Transverse colon (tissue), 4 donors: Measurements from ENCODE around the gene NPW. TPM values are rescaled to one million over a fixed set of nuclear protein-coding genes. Genes with fewer than 3 reads are reported as not detected.

ENCODE experiments used
- DNase-seq: peaks from one replicate; pipeline ENCODE4 v3.0.0-alpha.2; 2019
- H3K27ac ChIP-seq, 4 donors: fragments of 200-600 bp; sonication (generic); 2 replicates each; pipeline ENCODE4 v1.5.1; 2016 to 2018; ENCODE audit warnings: inconsistent platforms in 4 of 4
- H3K27me3 ChIP-seq: fragments of 200-600 bp; sonication (generic); 2 replicates; pipeline ENCODE4 v1.5.1; 2017; ENCODE audit warnings: inconsistent platforms
- H3K36me3 ChIP-seq, 4 donors: fragments of 200-600 bp; sonication (generic); 2 replicates each; pipeline ENCODE4 v1.5.1; 2017 to 2019; ENCODE audit warnings: inconsistent platforms in 4 of 4
- H3K4me1 ChIP-seq, 4 donors: fragments of 200-600 bp; sonication (generic); 2 replicates each; pipeline ENCODE4 v1.5.1; 2017 to 2020; ENCODE audit warnings: inconsistent platforms in 4 of 4
- H3K4me3 ChIP-seq, 4 donors: fragments of 200-600 bp; sonication (generic); 1 replicate in 1 of 4; 2 replicates in 3 of 4; pipeline versions ENCODE4 v1.5.1 to v1.6.1; 2017 to 2019; ENCODE audit warnings: inconsistent platforms in 4 of 4
- H3K9me3 ChIP-seq, 2 donors: fragments of 200-600 bp; sonication (generic); 2 replicates each; pipeline ENCODE4 v1.5.1; 2017 to 2019; ENCODE audit warnings: inconsistent platforms in 2 of 2
- CTCF ChIP-seq, 5 experiments: fragments of 200-600 bp in 3 of 5; fragments of 450-650 bp in 2 of 5; sonication (generic) in 3 of 5; IDR thresholded peaks; 1 replicate in 2 of 5; 2 replicates in 3 of 5; pipeline ENCODE4 v1.5.1; 2016 to 2017; ENCODE audit warnings: antibody characterized with exemption in 5 of 5, inconsistent platforms in 3 of 5, mild to moderate bottlenecking in 2 of 5, moderate library complexity in 1 of 5
- EP300 ChIP-seq: sonication (generic); formaldehyde crosslinking; IDR thresholded peaks from one replicate; pipeline ENCODE4 v1.6.1; 2017; ENCODE audit warnings: antibody characterized with exemption, low read depth
- POLR2A ChIP-seq: fragments of 450-650 bp; IDR thresholded peaks from one replicate; pipeline ENCODE4 v1.6.1; 2016; ENCODE audit warnings: antibody characterized with exemption, mild to moderate bottlenecking, moderate library complexity
- POLR2AphosphoS5 ChIP-seq, 3 donors: sonication (generic); formaldehyde crosslinking; IDR thresholded peaks; one replicate each; pipeline ENCODE4 v1.6.1; 2016; ENCODE audit warnings: antibody characterized with exemption in 3 of 3
- WGBS, 2 donors: methylation state at CpG; one replicate each; pipeline ENCODE4 v1.1.5; 2018; ENCODE audit warnings: low coverage in 1 of 2; 5-methylcytosine and 5-hydroxymethylcytosine counted together
- in situ Hi-C, 4 donors: fragments of 200-750 bp; cut with MboI; loops; one replicate each; pipeline versions ENCODE4 v1.15.0 to v1.15.1; 2017; ENCODE audit warnings: low sequenced_read_pairs in 3 of 4, low pct_ligation_motif_present in 1 of 4, low pct_unique_long_range_greater_than_20kb in 1 of 4
- intact Hi-C: fragments of 100-400 bp; cut with DNase I; formaldehyde crosslinking; loops from one replicate; pipeline ENCODE4 v1.15.1; 2023; ENCODE audit warnings: low total_unique reads
- total RNA-seq, 4 donors: library from RNA; depleted of rRNA; stranded (reverse); fragments of >200 nt; gene quantifications; one replicate each; pipeline ENCODE4 v1.1.0, GENCODE V29; 2016

NPW gene
- total RNA-seq, 4 donors from 2014 or later, result 0.41 TPM; not detected in 3

DNA sequence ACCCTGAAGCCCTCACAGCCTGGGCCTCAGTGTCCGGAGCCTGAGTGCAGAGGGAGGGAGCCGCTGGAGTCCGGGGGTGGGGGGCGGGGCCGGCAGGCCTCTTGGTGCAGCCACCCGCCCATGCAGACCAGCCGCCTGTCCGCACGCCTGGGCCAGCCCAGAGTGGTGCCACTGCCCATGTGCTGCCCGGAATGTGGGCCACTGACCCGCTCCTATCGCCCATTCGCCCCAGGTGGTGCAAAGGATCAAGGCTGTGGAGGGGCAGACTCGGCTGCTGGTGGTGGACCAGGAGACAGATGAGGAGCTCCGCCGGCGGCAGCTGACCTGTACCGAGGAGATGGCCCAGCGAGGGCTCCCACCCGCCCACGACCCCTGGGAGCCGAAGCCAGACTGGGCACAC lies 9.8 kb downstream of the NPW start:
- peaks cover 0 to 40% (median 28%) of the 10 kb centered on the region in 4 donors for H3K4me1 ChIP-seq
- no peak for DNase-seq
- H3K27me3 ChIP-seq, result no peaks in the 10 kb centered on the region
- intact Hi-C loops (loop anchor here (5.0 kb wide), 1 partner anchor 123 kb away; no protein-coding TSS in a partner anchor), in situ Hi-C loops (loop anchor here in 2 of 4 donors (10.0 kb wide), 1 partner anchor 115 kb away; the partner anchor contains the start of gene RAB26 (in 2 of the 2))
- H3K4me3 ChIP-seq, result no peak overlapping the region
- 70% methylated on average over 20 of the region's 22 CpGs; no CpG with 5 or more reads in 1 of the 2 donors for WGBS, 2 donors
- no peak for TF ChIP-seq EP300
- TF ChIP-seq CTCF (IDR thresholded peaks at IDR 0.05), result no peak
- no peak for TF ChIP-seq POLR2AphosphoS5 (IDR thresholded peaks at IDR 0.05)
- no peak for TF ChIP-seq POLR2A
- H3K9me3 ChIP-seq, result no peaks in the 10 kb centered on the region
- no peaks in the 10 kb centered on the region for H3K36me3 ChIP-seq
- H3K27ac ChIP-seq, result peak overlapping the region in 2 of 4 donors; percentile 8 to 14

DNA sequence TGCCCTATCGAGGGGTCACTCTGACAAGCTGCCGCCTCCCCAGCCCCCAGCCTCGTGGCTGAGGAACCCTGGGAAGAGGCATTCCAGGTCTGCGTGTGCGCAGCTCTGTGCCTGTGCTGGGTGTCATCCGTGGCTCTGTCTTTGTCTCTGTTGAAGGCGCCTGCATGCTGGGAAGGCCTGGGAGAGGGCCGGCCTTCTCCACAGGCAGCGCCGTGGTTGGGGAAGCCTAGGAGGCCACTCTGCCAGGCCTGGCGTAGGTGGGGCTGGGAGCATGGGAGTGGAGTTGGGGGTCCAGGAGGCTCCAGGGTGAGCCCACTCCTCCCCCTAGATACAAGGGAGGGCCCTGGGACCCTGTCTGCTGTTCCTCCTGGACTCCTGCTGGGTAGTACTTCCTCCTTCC lies 10.5 kb downstream of the NPW start:
- no peaks in the 10 kb centered on the region for H3K36me3 ChIP-seq
- no peak for DNase-seq
- intact Hi-C loops (no loop called here), in situ Hi-C loops (no loop called here)
- WGBS, 2 donors, result 87% methylated on average over 11 of the region's 11 CpGs; no CpG with 5 or more reads in 1 of the 2 donors
- H3K27ac ChIP-seq, result peak overlapping the region in 3 of 4 donors; percentile 8 to 58 (median 14)
- TF ChIP-seq POLR2AphosphoS5 (IDR thresholded peaks at IDR 0.05) (no peak), EP300 (no peak), POLR2A (no peak), CTCF (IDR thresholded peaks at IDR 0.05) (no peak)
- peaks cover 0 to 44% (median 33%) of the 10 kb centered on the region in 4 donors for H3K4me1 ChIP-seq
- no peak overlapping the region for H3K4me3 ChIP-seq
- no peaks in the 10 kb centered on the region for H3K9me3 ChIP-seq
- no peaks in the 10 kb centered on the region for H3K27me3 ChIP-seq

DNA sequence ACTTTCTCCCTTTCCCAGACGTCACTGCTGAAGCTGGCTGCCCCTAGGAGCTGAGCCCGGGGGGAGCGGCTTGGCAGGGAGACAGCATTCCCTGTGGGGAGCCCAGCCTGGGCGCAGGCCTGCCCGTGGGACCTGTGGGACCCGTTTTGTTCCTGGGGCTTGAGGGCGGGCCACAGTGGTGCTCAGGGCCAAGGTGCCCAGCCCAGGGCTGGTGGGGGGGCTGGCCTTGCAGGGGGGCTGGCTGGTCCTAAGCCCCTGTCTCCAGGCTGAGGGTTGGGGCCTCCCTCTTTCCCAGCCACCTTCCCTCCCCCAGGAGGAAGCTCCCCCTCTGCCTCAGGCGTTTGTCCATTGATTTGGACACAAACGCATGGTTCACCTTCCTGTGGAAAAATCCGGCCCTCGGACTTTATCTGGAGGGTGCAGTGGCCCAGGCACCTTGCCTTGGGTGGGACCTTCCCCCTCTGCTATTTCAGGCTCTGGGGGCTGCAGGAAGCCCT lies 11.5 kb downstream of the NPW start:
- WGBS, 2 donors, result 77 to 100% methylated on average over 1 to 11 of the region's 11 CpGs
- H3K36me3 ChIP-seq, result no peaks in the 10 kb centered on the region
- intact Hi-C loops, result no loop called here
- DNase-seq, result no peak
- no peaks in the 10 kb centered on the region for H3K9me3 ChIP-seq
- TF ChIP-seq POLR2A, result no peak
- no peak for TF ChIP-seq EP300
- no peak for TF ChIP-seq POLR2AphosphoS5 (IDR thresholded peaks at IDR 0.05)
- TF ChIP-seq CTCF (IDR thresholded peaks at IDR 0.05), result no peak
- in situ Hi-C loops, result no loop called here
- H3K27me3 ChIP-seq, result no peaks in the 10 kb centered on the region
- peaks cover 9 to 52% (median 42%) of the 10 kb centered on the region in 4 donors for H3K4me1 ChIP-seq
- H3K4me3 ChIP-seq, result no peak overlapping the region
- peak overlapping the region in 3 of 4 donors; percentile 58 to 88 (median 85) for H3K27ac ChIP-seq

DNA sequence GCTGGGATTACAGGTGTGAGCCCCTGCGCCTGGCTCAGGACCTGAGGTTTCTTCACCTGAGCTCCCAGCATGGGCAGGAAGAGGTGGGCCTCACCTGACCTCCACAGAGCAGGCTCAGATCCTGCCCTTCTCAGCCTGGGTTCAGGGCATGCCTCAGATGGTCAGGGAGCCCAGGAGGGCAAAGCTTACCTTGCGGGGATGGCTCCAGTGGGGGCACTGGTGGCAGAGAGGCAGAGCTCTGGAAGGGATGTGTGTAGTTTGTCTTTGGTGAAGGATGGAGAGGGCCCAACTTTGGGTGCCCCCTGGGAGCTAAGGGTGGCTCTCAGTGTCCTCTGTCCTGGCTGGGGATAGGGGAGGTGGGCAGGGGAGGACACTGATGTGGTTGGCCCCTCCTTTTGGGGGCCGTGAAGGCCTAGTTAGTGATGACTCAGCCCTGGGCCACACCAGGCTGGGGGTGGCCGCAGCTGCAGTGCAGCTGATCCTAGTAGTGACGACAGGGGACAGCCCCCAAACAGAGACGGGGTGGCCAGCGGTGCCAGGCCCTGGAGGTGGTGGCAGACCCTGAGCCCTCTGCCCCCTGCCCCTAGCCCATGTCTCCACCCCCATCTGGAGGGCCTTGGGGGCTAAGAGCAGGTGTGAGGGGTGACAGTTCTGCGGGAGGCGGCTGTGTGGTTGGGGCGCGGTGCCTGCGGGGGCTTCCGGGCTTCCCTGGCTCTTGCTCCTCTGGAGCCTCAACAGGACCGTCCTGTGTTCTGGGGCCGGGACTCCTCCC lies 12.9 kb downstream of the NPW start:
- in situ Hi-C loops (no loop called here), intact Hi-C loops (no loop called here)
- no peak for TF ChIP-seq EP300
- TF ChIP-seq CTCF (IDR thresholded peaks at IDR 0.05), result no peak
- TF ChIP-seq POLR2A, result no peak
- TF ChIP-seq POLR2AphosphoS5 (IDR thresholded peaks at IDR 0.05), result no peak
- DNase-seq, result no peak
- 77% methylated on average over 15 of the region's 15 CpGs; no CpG with 5 or more reads in 1 of the 2 donors for WGBS, 2 donors
- H3K4me1 ChIP-seq, result peaks cover 21 to 54% (median 42%) of the 10 kb centered on the region in 4 donors
- no peaks in the 10 kb centered on the region for H3K9me3 ChIP-seq
- H3K36me3 ChIP-seq, result no peaks in the 10 kb centered on the region
- H3K4me3 ChIP-seq, result peak overlapping the region in 1 of 4 donors; percentile 33
- no peaks in the 10 kb centered on the region for H3K27me3 ChIP-seq
- H3K27ac ChIP-seq, result peak overlapping the region; percentile 85 to 94 (median 86)
